OCI-LY3 (cell line): Measurements from ENCODE around the gene IRX1.

Experiments used
- CTCF ChIP-seq: fragments of 200-600, 300-600 bp; sonication (generic); IDR thresholded peaks from 2 replicates; pipeline ENCODE4 v1.5.1; 2014; ENCODE audit warnings: antibody characterized with exemption, low read length, low read depth
- EZH2phosphoT487 ChIP-seq: fragments of 200-600 bp; shearing (Covaris generic); IDR thresholded peaks from 2 replicates; pipeline ENCODE4 v1.6.1; 2018; ENCODE audit warnings: antibody characterized with exemption, mixed run types, low read depth

GRCh38 chr5:3619579-3619978 is 23.9 kb downstream of the IRX1 start:
- no peak for TF ChIP-seq CTCF
- no peak for TF ChIP-seq EZH2phosphoT487
